ENCODE results near the gene PLA2G6. TPM values are rescaled to one million over a fixed set of nuclear protein-coding genes. Genes with fewer than 3 reads are reported as not detected.

Gene PLA2G6
- total RNA-seq, 1 donor from 2014 or later: 12.0 TPM

GRCh38 chr22:38072322-38073149, 109.1 kb downstream of the PLA2G6 start:
- peak; percentile 29 for DNase-seq
- ATAC-seq (ENCODE audit: poor library complexity): no peak
- intact Hi-C loops (cut with DNase I): no loop called here

GRCh38 chr22:38071421-38072321, 110.0 kb downstream of the PLA2G6 start:
- no peak for ATAC-seq (ENCODE audit: poor library complexity)
- intact Hi-C loops (cut with DNase I): no loop called here
- DNase-seq: peak; percentile 31

DNA sequence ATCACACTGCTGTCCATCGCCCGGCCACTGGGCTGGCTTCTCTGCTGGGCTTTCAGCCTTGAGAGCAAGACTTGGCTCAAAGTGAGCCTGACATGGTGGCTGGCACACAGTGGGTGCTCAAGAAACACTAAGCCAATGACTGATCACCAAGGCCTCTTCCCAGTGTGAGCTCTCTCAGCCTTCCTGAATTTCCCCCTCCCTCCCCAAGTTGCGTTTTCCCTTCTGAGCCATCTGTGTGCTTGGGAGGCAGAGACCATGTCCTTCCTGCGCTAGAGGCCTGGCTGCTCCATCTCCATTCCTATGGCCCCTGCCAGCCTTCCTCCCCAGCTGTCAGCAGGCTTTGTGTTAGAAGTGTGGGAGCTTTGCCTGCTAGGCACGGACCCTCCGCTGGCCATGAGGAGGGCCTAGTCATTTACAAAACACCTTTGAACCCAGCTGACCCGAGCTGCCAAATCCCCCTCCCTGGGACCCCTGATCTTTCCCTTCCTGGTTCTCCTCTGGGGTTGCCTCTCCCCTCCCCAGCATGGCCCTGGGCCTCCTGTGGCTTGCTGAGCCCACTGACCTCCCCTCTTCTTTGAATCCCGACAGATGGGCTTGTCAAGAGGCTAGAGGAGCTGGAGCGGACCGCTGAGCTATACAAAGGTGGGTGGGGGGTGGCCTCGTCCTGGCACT, 111.2 kb downstream of the PLA2G6 start:
- intact Hi-C loops (cut with DNase I): no loop called here
- peak; percentile 34 for DNase-seq
- no peak for ATAC-seq (ENCODE audit: poor library complexity)

DNA sequence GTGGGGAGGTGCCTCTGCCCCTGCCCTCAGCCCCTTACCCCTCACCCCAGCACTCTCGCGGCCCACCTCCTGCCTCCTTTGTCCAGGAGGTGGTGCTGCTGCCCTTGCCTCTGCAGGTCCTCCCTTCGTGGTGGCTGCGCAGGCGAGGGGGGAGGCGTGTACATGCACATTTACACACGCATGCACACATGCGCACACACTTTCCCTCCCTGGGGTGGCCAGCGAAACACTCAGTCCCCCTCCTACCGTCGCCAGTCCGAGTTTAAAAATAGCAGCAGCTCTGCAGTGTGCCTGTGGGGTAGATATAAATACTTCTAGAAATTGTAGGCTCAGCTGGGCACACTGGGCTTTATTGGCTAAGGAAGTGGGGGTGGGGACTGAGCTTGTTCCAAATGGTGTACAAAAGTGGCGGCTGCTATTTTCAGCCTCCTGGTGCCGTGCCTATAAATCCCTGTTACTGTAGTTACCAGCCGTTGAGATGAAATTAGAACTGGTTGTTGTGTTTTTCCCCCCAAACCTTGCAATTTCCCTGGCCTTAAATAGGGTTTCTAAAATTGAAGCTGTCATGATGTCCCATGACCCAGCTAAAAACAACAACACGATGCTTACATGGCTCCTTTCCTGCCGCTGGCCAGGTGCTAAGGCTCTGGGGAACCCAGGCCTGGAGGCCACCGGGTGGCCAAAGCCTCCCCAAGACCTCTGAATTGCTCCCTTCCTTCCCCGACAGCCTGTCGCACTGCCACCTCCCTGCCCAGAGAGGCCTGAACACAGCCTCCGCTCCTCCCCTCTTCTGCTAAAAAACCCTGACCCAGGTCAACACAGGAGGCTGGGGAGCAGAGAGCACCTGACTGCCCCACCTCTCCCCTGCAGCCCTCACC, 112.0 kb downstream of the PLA2G6 start:
- intact Hi-C loops (cut with DNase I): no loop called here
- DNase-seq (peak; percentile 87), ATAC-seq (ENCODE audit: poor library complexity) (peak; percentile 88)

- intact Hi-C loops (cut with DNase I): no loop called here
- DNase-seq: peak; percentile 28
- ATAC-seq (ENCODE audit: poor library complexity): peak; percentile 23
Observed at GRCh38 chr22:38068641-38069371, 112.8 kb downstream of the PLA2G6 start.

DNA sequence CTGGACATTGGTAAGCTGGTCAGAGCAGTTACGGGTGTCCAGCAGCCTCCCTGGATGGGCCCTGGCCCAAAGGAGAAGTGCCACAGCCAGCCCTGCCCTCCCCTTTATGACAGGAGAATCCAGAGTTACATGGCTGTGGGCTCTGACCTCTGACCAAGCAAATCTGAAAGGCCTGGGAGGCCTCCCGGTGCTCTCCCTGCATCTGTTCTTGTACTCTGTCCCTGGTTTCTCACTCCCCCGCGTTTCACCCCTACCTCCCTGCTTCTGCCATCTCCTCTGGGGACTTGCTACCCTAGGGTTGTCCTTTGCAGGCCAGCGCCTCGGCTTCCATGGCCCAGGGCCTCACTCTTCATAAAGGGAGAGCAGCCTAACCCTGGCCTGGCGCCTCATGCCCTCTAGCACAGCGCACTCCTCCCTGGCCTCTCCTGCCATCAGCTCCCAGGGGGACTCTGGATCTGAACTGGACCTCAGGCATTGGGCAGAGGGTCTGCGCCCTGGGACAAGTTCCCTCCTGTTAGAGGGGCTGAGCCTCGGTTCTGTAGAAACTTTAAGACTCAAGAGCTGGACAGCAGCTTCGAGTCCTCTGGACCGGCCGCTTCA, 113.8 kb downstream of the PLA2G6 start:
- intact Hi-C loops (cut with DNase I): no loop called here
- DNase-seq: peak; percentile 45
- no peak for ATAC-seq (ENCODE audit: poor library complexity)

DNA sequence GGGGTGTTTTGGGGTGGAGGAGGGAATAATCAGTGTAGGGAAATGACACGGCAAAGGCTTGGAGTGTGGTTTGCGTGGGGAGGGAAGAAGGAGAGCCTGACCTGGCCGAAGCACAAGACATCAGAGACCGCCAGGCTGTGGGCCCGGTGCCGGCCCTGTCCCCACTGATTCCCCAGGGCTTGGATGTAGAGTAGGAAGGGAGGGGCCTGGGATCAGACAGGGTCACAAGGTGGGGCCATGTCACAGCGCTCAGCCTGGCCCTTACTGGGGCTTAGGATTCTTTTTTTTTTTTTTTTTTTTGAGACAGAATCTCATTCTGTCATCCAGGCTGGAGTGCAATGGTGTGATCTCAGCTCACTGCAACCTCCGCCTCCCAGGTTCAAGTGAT, 114.6 kb downstream of the PLA2G6 start:
- ATAC-seq (ENCODE audit: poor library complexity) (no peak), DNase-seq (peak; percentile 41)
- intact Hi-C loops (cut with DNase I): no loop called here

DNA sequence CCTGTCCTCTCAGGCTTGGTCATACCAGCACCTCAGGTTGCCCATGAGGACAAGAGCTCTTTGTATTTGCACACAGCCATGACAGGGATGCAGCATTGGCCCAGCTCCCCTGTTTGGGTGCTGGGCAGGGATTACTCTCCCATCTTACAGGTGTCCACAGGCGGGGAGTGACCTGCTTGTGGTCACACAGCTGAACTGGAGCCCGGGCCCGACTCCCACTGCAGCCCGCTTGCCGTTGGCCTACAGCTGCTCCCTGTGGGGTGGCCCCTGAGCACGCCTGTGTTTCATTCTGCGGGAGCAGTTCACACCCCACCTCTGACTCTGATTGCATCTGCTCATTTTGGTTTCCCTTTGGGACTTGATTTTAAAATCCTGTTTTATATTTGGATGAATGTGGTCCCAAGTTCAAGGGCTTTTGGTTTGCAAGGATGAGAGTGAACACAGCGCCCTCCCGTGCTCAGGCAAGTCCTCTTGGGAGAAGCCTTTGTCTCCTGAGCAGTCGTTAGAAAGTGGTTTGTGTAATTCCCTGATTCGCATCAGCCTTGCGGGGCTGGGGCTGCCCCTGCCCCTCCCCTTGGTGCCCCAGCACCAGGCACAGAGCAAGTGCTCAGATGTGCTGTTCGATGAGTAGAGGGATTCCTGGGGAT, 115.1 kb downstream of the PLA2G6 start:
- intact Hi-C loops (cut with DNase I): no loop called here
- ATAC-seq (ENCODE audit: poor library complexity) (no peak), DNase-seq (peak; percentile 34)

- no peak for ATAC-seq (ENCODE audit: poor library complexity)
- intact Hi-C loops (cut with DNase I): no loop called here
- DNase-seq: no peak
Observed at GRCh38 chr22:38065539-38065938, 116.1 kb downstream of the PLA2G6 start.

DNA sequence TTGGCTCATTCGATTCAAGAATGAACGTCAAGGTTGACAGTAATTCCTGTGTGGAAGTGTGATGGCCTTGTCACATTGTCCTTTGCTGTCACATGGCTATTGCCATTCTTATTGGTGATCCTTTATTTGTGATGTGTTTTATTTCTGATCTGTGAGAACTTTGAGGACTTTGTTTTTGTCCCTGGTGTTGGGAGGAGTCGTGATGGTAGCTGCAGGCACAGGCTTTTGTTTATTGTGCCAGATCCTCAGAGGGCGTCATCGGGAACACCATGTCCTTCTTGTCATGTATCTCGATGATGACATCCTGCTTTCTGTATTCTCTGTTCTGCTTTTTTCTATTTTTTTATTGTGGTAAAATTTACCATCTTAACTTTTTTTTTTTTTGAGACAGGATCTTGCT, 118.8 kb downstream of the PLA2G6 start:
- intact Hi-C loops (cut with DNase I): no loop called here
- DNase-seq: no peak
- ATAC-seq (ENCODE audit: poor library complexity): peak; percentile 66

Other genes with a start within 250 kb of the PLA2G6 start
- 0.30 TPM for gene C22orf23, start 228.2 kb downstream of the PLA2G6 start, total RNA-seq
- 85.7 TPM for gene POLR2F, start 228.1 kb downstream of the PLA2G6 start, total RNA-seq
- gene SOX10, start 197.3 kb downstream of the PLA2G6 start, total RNA-seq: 1.2 TPM
- gene PICK1, start 124.4 kb downstream of the PLA2G6 start, total RNA-seq: 20.4 TPM
- gene SLC16A8, start 97.6 kb downstream of the PLA2G6 start, total RNA-seq: not detected
- gene BAIAP2L2, start 71.1 kb downstream of the PLA2G6 start, total RNA-seq: 0.24 TPM
- gene MAFF, start 20.2 kb upstream of the PLA2G6 start, total RNA-seq: 4.2 TPM
- 42.2 TPM for gene TMEM184B, start 91.2 kb upstream of the PLA2G6 start, total RNA-seq
- 65.7 TPM for gene CSNK1E, start 135.6 kb upstream of the PLA2G6 start, total RNA-seq

Data from Right ventricle myocardium superior (tissue), 1 donor.